ENCODE results near the gene NHS.

DNA sequence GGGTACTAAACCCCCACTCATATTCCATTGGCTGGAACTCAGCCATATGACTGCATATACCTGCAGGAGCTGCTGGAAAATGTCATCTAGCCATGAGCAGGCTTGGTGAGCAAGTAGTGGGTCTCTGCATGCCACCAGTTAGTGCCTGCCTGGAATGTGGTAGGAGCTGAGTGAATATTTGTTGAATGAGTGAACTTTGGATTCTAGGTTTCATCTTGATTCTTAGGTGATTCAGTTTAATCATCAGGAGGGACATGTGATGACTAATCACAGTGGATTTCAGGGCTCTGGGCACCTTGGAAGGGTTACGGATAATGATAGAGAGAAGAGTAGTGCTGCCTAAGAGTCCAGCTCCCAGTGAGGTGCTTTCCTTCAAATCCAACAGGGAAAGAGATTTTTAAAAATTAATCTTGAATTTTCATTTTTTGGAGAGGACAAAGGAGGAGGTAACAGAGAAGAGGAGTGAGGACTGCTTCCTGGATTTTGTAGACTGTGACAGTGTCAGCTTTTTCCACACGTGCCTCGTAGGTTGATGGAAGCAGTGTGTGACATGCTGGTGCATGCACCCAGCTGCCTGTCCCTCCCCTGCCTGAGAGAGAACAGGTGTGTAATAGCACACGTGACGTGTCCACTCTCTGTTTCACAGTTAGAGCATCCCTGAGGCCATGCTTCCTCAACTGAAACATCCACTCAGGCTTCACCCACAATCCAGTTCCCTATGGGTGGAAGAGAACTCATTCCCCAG lies 30.4 kb downstream of the NHS start:
- TF ChIP-seq, protein P1, sequence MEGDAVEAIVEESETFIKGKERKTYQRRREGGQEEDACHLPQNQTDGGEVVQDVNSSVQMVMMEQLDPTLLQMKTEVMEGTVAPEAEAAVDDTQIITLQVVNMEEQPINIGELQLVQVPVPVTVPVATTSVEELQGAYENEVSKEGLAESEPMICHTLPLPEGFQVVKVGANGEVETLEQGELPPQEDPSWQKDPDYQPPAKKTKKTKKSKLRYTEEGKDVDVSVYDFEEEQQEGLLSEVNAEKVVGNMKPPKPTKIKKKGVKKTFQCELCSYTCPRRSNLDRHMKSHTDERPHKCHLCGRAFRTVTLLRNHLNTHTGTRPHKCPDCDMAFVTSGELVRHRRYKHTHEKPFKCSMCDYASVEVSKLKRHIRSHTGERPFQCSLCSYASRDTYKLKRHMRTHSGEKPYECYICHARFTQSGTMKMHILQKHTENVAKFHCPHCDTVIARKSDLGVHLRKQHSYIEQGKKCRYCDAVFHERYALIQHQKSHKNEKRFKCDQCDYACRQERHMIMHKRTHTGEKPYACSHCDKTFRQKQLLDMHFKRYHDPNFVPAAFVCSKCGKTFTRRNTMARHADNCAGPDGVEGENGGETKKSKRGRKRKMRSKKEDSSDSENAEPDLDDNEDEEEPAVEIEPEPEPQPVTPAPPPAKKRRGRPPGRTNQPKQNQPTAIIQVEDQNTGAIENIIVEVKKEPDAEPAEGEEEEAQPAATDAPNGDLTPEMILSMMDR (IDR thresholded peaks at IDR 0.05), result no peak
- no peak for TF ChIP-seq POLR2A (IDR thresholded peaks at IDR 0.05)
